ENCODE data around the gene C9orf78.
"Not testable (repeated sequence)": the region's sequence is repeated elsewhere in the genome, so short reads cannot be mapped to it uniquely, and the experiment has no call there.

The C9orf78 gene

GRCh38 chr9:129809346-129809745, 25.7 kb downstream of the C9orf78 start:
- DNase-seq = no peak

- DNase-seq = no peak
Measured at GRCh38 chr9:129806061-129806460, 29.0 kb downstream of the C9orf78 start.

- peak in 1 of 3 experiments; percentile 69 for DNase-seq
Measured at GRCh38 chr9:129803676-129804060, 31.4 kb downstream of the C9orf78 start.

GRCh38 chr9:129802833-129803675, 32.0 kb downstream of the C9orf78 start, which contains the start of gene TOR1B:
TOR1B (plus strand) TSS chr9:129803184; CDS start chr9:129803213, 29 bp downstream.
- DNase-seq = peak; percentile 89 to 97 (median 96)

GRCh38 chr9:129801504-129801903, 33.6 kb downstream of the C9orf78 start:
- no peak for DNase-seq

- no peak for DNase-seq
Measured at GRCh38 chr9:129798973-129799372, 36.1 kb downstream of the C9orf78 start.

- DNase-seq = not testable (repeated sequence)
Measured at GRCh38 chr9:129796029-129796428, 39.0 kb downstream of the C9orf78 start.

- no peak for DNase-seq
Measured at GRCh38 chr9:129794549-129794948, 40.5 kb downstream of the C9orf78 start.

- DNase-seq = no peak
Measured at GRCh38 chr9:129786481-129786880, 48.6 kb downstream of the C9orf78 start.

- DNase-seq = no peak
Measured at GRCh38 chr9:129785866-129786265, 49.2 kb downstream of the C9orf78 start.

GRCh38 chr9:129784970-129785369, 50.1 kb downstream of the C9orf78 start:
- DNase-seq = not testable (repeated sequence)

GRCh38 chr9:129783516-129784361, 51.3 kb downstream of the C9orf78 start:
- DNase-seq = peak; percentile 44 to 86 (median 55)

- no peak for DNase-seq
Measured at GRCh38 chr9:129781981-129782380, 53.1 kb downstream of the C9orf78 start.

GRCh38 chr9:129781131-129781530, 53.9 kb downstream of the C9orf78 start:
- DNase-seq = no peak

- no peak for DNase-seq
Measured at GRCh38 chr9:129779560-129780190, 55.4 kb downstream of the C9orf78 start.

- DNase-seq = no peak
Measured at GRCh38 chr9:129778469-129778868, 56.6 kb downstream of the C9orf78 start.

GRCh38 chr9:129777769-129778130, 57.3 kb downstream of the C9orf78 start:
- DNase-seq = no peak

Measured in NCI-H1417 (cell line).